AG04450 (cell line): Measurements from ENCODE around the gene PPP1CA. TPM values are rescaled to one million over a fixed set of nuclear protein-coding genes. Genes with fewer than 3 reads are reported as not detected.

Experiments used
- CTCF ChIA-PET: fragments of 300-600, 350-600 bp; formaldehyde crosslinking; extraction: SDS; loops from one replicate; lab custom pipeline; 2022; ENCODE audit warnings: antibody characterized with exemption, inconsistent platforms; lab: Charles Lee
- POLR2A ChIA-PET: fragments of 350-600 bp; formaldehyde crosslinking; extraction: SDS; loops from one replicate; lab custom pipeline; 2021; ENCODE audit warnings: antibody characterized with exemption, inconsistent platforms; lab: Yijun Ruan, JAX
- DNase-seq: peaks from one replicate; pipeline ENCODE4 v3.0.0-alpha.2; 2011; ENCODE audit warnings: low read depth, low spot score
- H3K27ac ChIP-seq: one replicate; pipeline ENCODE4 v1.5.1; 2012; ENCODE audit warnings: low read depth, low read length, control low read depth
- H3K27me3 ChIP-seq: one replicate; pipeline ENCODE4 v1.6.0; 2012; ENCODE audit warnings: low read length; ENCODE audit not compliant: control insufficient read depth, insufficient read depth
- H3K4me3 ChIP-seq: 2 replicates; pipeline ENCODE4 v1.5.1; 2011; ENCODE audit warnings: mild to moderate bottlenecking, low read depth, low read length, control low read depth
- H3K9me3 ChIP-seq: 2 replicates; pipeline ENCODE4 v1.5.1; 2012; ENCODE audit warnings: low read length; ENCODE audit not compliant: control insufficient read depth, insufficient read depth
- CTCF ChIP-seq: IDR thresholded peaks from 2 replicates; pipeline ENCODE4 v1.5.1; 2011; ENCODE audit warnings: low read depth, low read length, control low read depth, inconsistent platforms
- polyA plus RNA-seq: library from polyadenylated mRNA; depleted of rRNA; stranded (reverse); fragments of >200 nt; gene quantifications from 2 replicates; pipeline ENCODE4 v1.2.3, GENCODE V29; 2011

The PPP1CA gene
- polyA plus RNA-seq, 1 experiment, result 116 TPM

- POLR2A ChIA-PET, result interaction anchor here (3.5 kb wide), 1 partner anchor 13 kb away, joined by 12 read pairs; the partner anchor contains the start of gene POLD4
- Histone ChIP-seq H3K4me3 (no peak overlapping the region), H3K27me3 (no peaks in the 10 kb centered on the region), H3K27ac (no peak overlapping the region), H3K9me3 (no peaks in the 10 kb centered on the region; the same call in 1 of the 2 replicates)
- CTCF ChIA-PET, result interaction anchor here (1.0 to 19.6 kb wide), 5 partner anchors 10 to 34 kb away, joined by 3 to 716 read pairs (median 7); partner anchors contain the start of genes CLCF1, PPP1CA and RAD9A
- no peak for TF ChIP-seq CTCF
- DNase-seq, result no peak
Measured at GRCh38 chr11:67366961-67367760, 34.5 kb downstream of the PPP1CA start.

GRCh38 chr11:67366546-67366945 is 35.1 kb downstream of the PPP1CA start:
- CTCF ChIA-PET, result interaction anchor here (1.6 to 19.6 kb wide), 4 partner anchors 9 to 21 kb away, joined by 5 to 716 read pairs (median 8); partner anchors contain the start of genes CLCF1 and RAD9A

GRCh38 chr11:67365736-67366444 is 35.8 kb downstream of the PPP1CA start:
- ChIA-PET CTCF (interaction anchor here (1.8 to 19.6 kb wide), 3 partner anchors 9 to 20 kb away, joined by 7 to 716 read pairs (median 10); partner anchors contain the start of genes CLCF1 and RAD9A), POLR2A (interaction anchor here (3.5 kb wide), 1 partner anchor 12 kb away, joined by 12 read pairs; the partner anchor contains the start of gene POLD4)
- Histone ChIP-seq H3K27me3 (no peaks in the 10 kb centered on the region), H3K9me3 (no peaks in the 10 kb centered on the region; the same call in 1 of the 2 replicates), H3K4me3 (no peak overlapping the region), H3K27ac (peak overlapping the region; percentile 31)
- DNase-seq, result no peak
- TF ChIP-seq CTCF, result no peak

More at GRCh38 chr11:67366546-67366945, 35.1 kb downstream of the PPP1CA start:
- no peak for TF ChIP-seq CTCF
- H3K27ac ChIP-seq, result peak overlapping the region; percentile 31
- POLR2A ChIA-PET, result interaction anchor here (3.5 kb wide), 1 partner anchor 13 kb away, joined by 12 read pairs; the partner anchor contains the start of gene POLD4
- no peaks in the 10 kb centered on the region; the same call in 1 of the 2 replicates for H3K9me3 ChIP-seq
- no peaks in the 10 kb centered on the region for H3K27me3 ChIP-seq
- H3K4me3 ChIP-seq, result no peak overlapping the region
- no peak for DNase-seq

- DNase-seq, result no peak
- CTCF ChIA-PET, result interaction anchor here (0.9 to 19.6 kb wide), 3 partner anchors 8 to 16 kb away, joined by 3 to 716 read pairs (median 31); partner anchors contain the start of genes CLCF1 and RAD9A
- no peaks in the 10 kb centered on the region; the same call in 1 of the 2 replicates for H3K9me3 ChIP-seq
- H3K27me3 ChIP-seq, result no peaks in the 10 kb centered on the region
- H3K27ac ChIP-seq, result no peak overlapping the region
- POLR2A ChIA-PET, result interaction anchor here (3.5 kb wide), 1 partner anchor 11 kb away, joined by 12 read pairs; the partner anchor contains the start of gene POLD4
- no peak overlapping the region for H3K4me3 ChIP-seq
- no peak for TF ChIP-seq CTCF
Measured at GRCh38 chr11:67364783-67365722, 36.6 kb downstream of the PPP1CA start.
